SK-N-SH (cell line): Measurements from ENCODE around the gene RCOR1. TPM values are rescaled to one million over a fixed set of nuclear protein-coding genes. Genes with fewer than 3 reads are reported as not detected.

Source experiments
- CTCF ChIA-PET: fragments of 300-600, 350-600 bp; formaldehyde crosslinking; extraction: SDS; loops from one replicate; lab custom pipeline; 2021; lab: Yijun Ruan, JAX
- POLR2A ChIA-PET: fragments of 350-600 bp; sonication (Branson Sonifier 250); formaldehyde crosslinking; extraction: SDS; loops from one replicate; lab custom pipeline; 2020; ENCODE audit warnings: antibody characterized with exemption, inconsistent platforms; lab: Yijun Ruan, JAX
- DNase-seq: peaks from one replicate; pipeline ENCODE4 v3.0.0; 2012
- H2AFZ ChIP-seq: fragments of 200-600 bp; sonication (generic); 2 replicates; pipeline ENCODE4 v1.8.1; 2016; ENCODE audit warnings: antibody characterized with exemption, mild to moderate bottlenecking, low read depth
- H3F3A ChIP-seq: fragments of 200-600 bp; sonication (generic); replicated peaks from 2 replicates; pipeline ENCODE3; 2016; ENCODE audit warnings: antibody characterized with exemption, mild to moderate bottlenecking; ENCODE audit not compliant: insufficient read depth
- H3K27ac ChIP-seq, 2 experiments: fragments of 200-500 bp in 1 of 2; fragments of 200-600 bp in 1 of 2; sonication (Bioruptor generic) in 1 of 2; sonication (generic), shearing (Covaris generic) in 1 of 2; 2 replicates each; pipeline versions ENCODE4 v1.5.1 to v1.6.1; 2014 to 2016; ENCODE audit warnings: low read depth in 2 of 2, inconsistent platforms in 1 of 2, low read length in 1 of 2, mild to moderate bottlenecking in 1 of 2, mixed read lengths in 1 of 2
- H3K27me3 ChIP-seq: fragments of 200-600 bp; sonication (generic), shearing (Covaris generic); 2 replicates; pipeline ENCODE4 v1.6.1; 2016; ENCODE audit warnings: mixed run types; ENCODE audit not compliant: insufficient read depth
- H3K36me3 ChIP-seq, 2 experiments: fragments of 200-500 bp in 1 of 2; fragments of 200-600 bp in 1 of 2; sonication (Bioruptor generic) in 1 of 2; sonication (generic) in 1 of 2; replicated peaks in 1 of 2; 2 replicates each; pipeline versions ENCODE3 to v1.5.1; 2014 to 2016; ENCODE audit warnings: low read length in 1 of 2, mild to moderate bottlenecking in 1 of 2; ENCODE audit not compliant: insufficient read depth in 2 of 2, control insufficient read depth in 1 of 2
- H3K4me1 ChIP-seq, 2 experiments: fragments of 200-500 bp in 1 of 2; fragments of 200-600 bp in 1 of 2; sonication (Bioruptor generic) in 1 of 2; sonication (generic), shearing (Covaris generic) in 1 of 2; 2 replicates each; pipeline versions ENCODE4 v1.5.1 to v1.6.1; 2014 to 2016; ENCODE audit warnings: low read depth in 1 of 2, low read length in 1 of 2, mixed run types in 1 of 2; ENCODE audit not compliant: insufficient read depth in 2 of 2, control insufficient read depth in 1 of 2
- H3K4me2 ChIP-seq: fragments of 200-600 bp; sonication (generic), shearing (Covaris generic); 2 replicates; pipeline ENCODE4 v1.6.1; 2017; ENCODE audit warnings: mixed run types
- H3K4me3 ChIP-seq, 2 experiments: fragments of 200-500 bp in 1 of 2; fragments of 200-600 bp in 1 of 2; sonication (Bioruptor generic) in 1 of 2; sonication (generic), shearing (Covaris generic) in 1 of 2; 2 replicates each; pipeline versions ENCODE4 v1.5.1 to v1.8.1; 2014 to 2016; ENCODE audit warnings: low read depth in 2 of 2, inconsistent platforms in 1 of 2, low read length in 1 of 2, mild to moderate bottlenecking in 1 of 2, mixed read lengths in 1 of 2, moderate library complexity in 1 of 2
- H3K79me2 ChIP-seq: fragments of 200-600 bp; sonication (generic); 2 replicates; pipeline ENCODE4 v1.8.1; 2017; ENCODE audit warnings: mild to moderate bottlenecking; ENCODE audit not compliant: insufficient read depth
- H3K9ac ChIP-seq: fragments of 200-600 bp; sonication (generic); 2 replicates; pipeline ENCODE4 v1.6.1; 2017; ENCODE audit warnings: mixed run types
- H3K9me2 ChIP-seq: fragments of 200-600 bp; sonication (generic); 2 replicates; pipeline ENCODE4 v1.6.1; 2017; ENCODE audit warnings: mixed run types
- H3K9me3 ChIP-seq: fragments of 200-600 bp; sonication (generic); 2 replicates; pipeline ENCODE4 v1.6.1; 2017; ENCODE audit warnings: mixed run types, mild to moderate bottlenecking, moderate library complexity
- H4K20me1 ChIP-seq: fragments of 200-600 bp; sonication (generic); 2 replicates; pipeline ENCODE4 v1.6.1; 2017; ENCODE audit warnings: mild to moderate bottlenecking, mixed run types; ENCODE audit not compliant: insufficient read depth
- CHD2 ChIP-seq: fragments of 150-350 bp; IDR thresholded peaks from 2 replicates; pipeline ENCODE4 v1.6.1; 2018; ENCODE audit warnings: low read length; ENCODE audit not compliant: partially characterized antibody
- CTCF ChIP-seq: fragments of 200-600 bp; sonication (generic); IDR thresholded peaks from 2 replicates; pipeline ENCODE4 v1.6.1; 2017; ENCODE audit warnings: antibody characterized with exemption, mild to moderate bottlenecking, moderate library complexity
- EP300 ChIP-seq, 2 experiments: IDR thresholded peaks; 2 replicates each; pipeline versions ENCODE4 v1.4.0 to v1.6.1; 2012; ENCODE audit warnings: borderline replicate concordance in 1 of 2, low read depth in 1 of 2, low read length in 1 of 2
- FOSL2 ChIP-seq: IDR thresholded peaks from 2 replicates; pipeline ENCODE4 v1.4.0; 2012; ENCODE audit warnings: low read depth, mild to moderate bottlenecking, moderate library complexity, borderline replicate concordance
- FOXJ3 ChIP-seq: sonication (generic); formaldehyde crosslinking; IDR thresholded peaks from 2 replicates; pipeline ENCODE4 v1.5.1; 2020; ENCODE audit warnings: mild to moderate bottlenecking, missing genetic modification reagents
- FOXM1 ChIP-seq: IDR thresholded peaks from 2 replicates; pipeline ENCODE4 v1.4.0; 2012; ENCODE audit warnings: low read depth, mild to moderate bottlenecking
- IRF3 ChIP-seq: fragments of 150-350 bp; IDR thresholded peaks from 2 replicates; pipeline ENCODE4 v1.6.1; 2016; ENCODE audit warnings: mild to moderate bottlenecking, low read depth, low read length
- JUND ChIP-seq: IDR thresholded peaks from 2 replicates; pipeline ENCODE4 v1.4.0; 2012
- MAX ChIP-seq: IDR thresholded peaks from 2 replicates; pipeline ENCODE4 v1.4.0; 2012; ENCODE audit warnings: low read depth
- MXI1 ChIP-seq: IDR thresholded peaks from 2 replicates; pipeline ENCODE4 v1.6.1; 2012; ENCODE audit warnings: mild to moderate bottlenecking, low read depth, low read length, improper control_type of control experiment
- NFIC ChIP-seq: IDR thresholded peaks from 2 replicates; pipeline ENCODE4 v1.4.0; 2012; ENCODE audit warnings: borderline replicate concordance
- NRF1 ChIP-seq: IDR thresholded peaks from 2 replicates; pipeline ENCODE4 v1.6.1; 2012; ENCODE audit warnings: low read depth, mild to moderate bottlenecking, low read length
- REST ChIP-seq: IDR thresholded peaks from 2 replicates; pipeline ENCODE4 v1.6.1; 2012; ENCODE audit warnings: mild to moderate bottlenecking, low read depth, low read length, moderate library complexity
- RFX5 ChIP-seq: IDR thresholded peaks from 2 replicates; pipeline ENCODE4 v1.6.1; 2012; ENCODE audit warnings: mild to moderate bottlenecking, improper control_type of control experiment, low read length
- RXRA ChIP-seq: IDR thresholded peaks from 2 replicates; pipeline ENCODE4 v1.4.0; 2012; ENCODE audit warnings: low read depth, mild to moderate bottlenecking, borderline replicate concordance
- SMC3 ChIP-seq: IDR thresholded peaks from 2 replicates; pipeline ENCODE4 v1.6.1; 2012; ENCODE audit warnings: low read depth, low read length, improper control_type of control experiment
- TAF1 ChIP-seq: IDR thresholded peaks from 2 replicates; pipeline ENCODE4 v1.6.1; 2012; ENCODE audit warnings: low read depth, mild to moderate bottlenecking, low read length, moderate library complexity, borderline replicate concordance
- USF2 ChIP-seq: fragments of 150-350 bp; IDR thresholded peaks from 2 replicates; pipeline ENCODE4 v1.6.1; 2017; ENCODE audit warnings: antibody characterized with exemption, low read length, low read depth, borderline replicate concordance
- WGBS: methylation state at CpG from one replicate; pipeline ENCODE4 v1.1.6; 2017; ENCODE audit warnings: low lambda C conversion rate; 5-methylcytosine and 5-hydroxymethylcytosine counted together
- polyA plus RNA-seq, 3 experiments: library from polyadenylated mRNA; depleted of rRNA; stranded (reverse); fragments of >200 nt; gene quantifications; 2 replicates each; pipeline ENCODE4 v1.2.3, GENCODE V29; 2012

The RCOR1 gene
- polyA plus RNA-seq, 1 of the 3 experiments (the other 2 are of a cell fraction) = 8.5 TPM

GRCh38 chr14:102645746-102646440 lies 53.4 kb downstream of the RCOR1 start (continued):
- TF ChIP-seq CTCF = no peak
- no peak for TF ChIP-seq EP300 (IDR thresholded peaks at IDR 0.05; ENCODE audit: borderline replicate concordance in 1 of 2, low read depth in 1 of 2, low read length in 1 of 2)
- TF ChIP-seq, all 33 proteins: peak for 0

GRCh38 chr14:102646615-102647014 lies 54.2 kb downstream of the RCOR1 start:
- no peak overlapping the region for H3K4me2 ChIP-seq
- peaks cover 0 to 4% of the 10 kb centered on the region in 2 experiments for H3K36me3 ChIP-seq
- H3K9me2 ChIP-seq = no peaks in the 10 kb centered on the region
- no peaks in the 10 kb centered on the region for H3K9me3 ChIP-seq
- no peaks in the 10 kb centered on the region for H3K27me3 ChIP-seq
- DNase-seq = no peak
- peaks cover 50% of the 10 kb centered on the region for H4K20me1 ChIP-seq
- H3F3A ChIP-seq = peaks cover under 1% of the 10 kb centered on the region
- ChIA-PET CTCF (interaction anchor here (1.1 to 1.6 kb wide), 3 partner anchors 53 to 459 kb away, joined by 3 to 4 read pairs (median 3); no protein-coding TSS in a partner anchor), POLR2A (no interaction called here)
- WGBS = 99% methylated on average over 3 of the region's 3 CpGs
- no peaks in the 10 kb centered on the region; a peak in 2 of 4 replicates for H3K4me1 ChIP-seq
- H2AFZ ChIP-seq = no peak overlapping the region
- peaks cover 86% of the 10 kb centered on the region for H3K79me2 ChIP-seq
- TF ChIP-seq FOSL2 (no peak), FOXM1 (no peak), JUND (no peak), NFIC (no peak), FOXJ3 (no peak), SMC3 (no peak), CHD2 (no peak), RXRA (no peak), USF2 (no peak), REST (no peak), RFX5 (no peak), MAX (no peak), TAF1 (no peak), IRF3 (no peak), MXI1 (no peak), NRF1 (no peak)
- no peak overlapping the region for H3K9ac ChIP-seq
- H3K27ac ChIP-seq = no peak overlapping the region
- H3K4me3 ChIP-seq = no peak overlapping the region
